GM18861 (cell line): ENCODE data around the gene NUCKS1.
A peak's percentile ranks its signal among the peaks of the same experiment; 100 is the strongest.
"Not testable (repeated sequence)": the region's sequence is repeated elsewhere in the genome, so short reads cannot be mapped to it uniquely, and the experiment has no call there.

ENCODE experiments used
- ATAC-seq: cut with Tn5 transposase; IDR thresholded peaks from one replicate; pipeline ENCODE4 v1.9.1; 2021; ENCODE audit not compliant: unreplicated experiment

Gene NUCKS1

GRCh38 chr1:205733438-205734175 is 16.4 kb downstream of the NUCKS1 start:
- no peak for ATAC-seq

GRCh38 chr1:205729945-205730610 is 19.9 kb downstream of the NUCKS1 start:
- ATAC-seq: no peak

DNA sequence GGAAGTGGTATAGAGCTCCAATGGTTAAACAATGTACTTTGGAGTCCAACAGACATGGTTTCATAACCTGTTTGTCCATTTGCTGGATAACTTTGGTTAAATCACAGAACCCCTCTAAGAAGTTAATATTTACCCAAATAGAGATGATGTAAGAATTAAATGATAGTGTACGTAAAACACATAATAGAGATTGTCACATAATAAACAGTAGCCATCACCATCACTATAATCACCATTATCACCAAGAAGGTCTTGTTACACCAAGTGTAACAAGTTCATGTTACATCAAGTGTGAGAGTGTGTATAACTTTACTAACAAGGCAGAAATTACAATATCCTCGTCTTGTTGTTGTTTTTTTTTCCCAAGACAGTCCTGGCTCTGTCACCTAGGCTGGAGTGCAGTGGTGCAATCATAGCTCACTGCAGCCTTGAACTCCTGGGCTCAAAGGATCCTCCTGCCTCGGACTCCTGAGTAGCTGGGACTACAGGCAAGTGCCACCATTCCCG is 23.3 kb downstream of the NUCKS1 start:
- ATAC-seq: no peak

DNA sequence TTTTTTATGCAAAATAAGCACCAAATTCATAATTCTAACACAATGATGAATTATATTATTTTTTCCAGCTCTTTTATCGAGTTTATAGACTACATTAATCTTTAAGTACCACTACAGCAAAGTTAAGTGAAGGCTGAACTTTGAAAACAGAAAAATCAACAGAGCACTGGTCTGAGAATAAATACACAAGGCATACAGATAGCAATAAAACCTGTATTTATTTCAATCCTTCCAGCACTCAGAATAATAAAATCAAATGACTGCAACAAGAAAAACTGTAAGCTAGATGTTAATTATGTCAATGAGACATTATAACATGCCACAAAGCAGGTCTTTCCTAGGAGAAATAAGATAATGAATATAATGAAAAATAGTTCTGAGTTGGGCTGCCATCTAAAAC is 24.5 kb downstream of the NUCKS1 start:
- no peak for ATAC-seq

DNA sequence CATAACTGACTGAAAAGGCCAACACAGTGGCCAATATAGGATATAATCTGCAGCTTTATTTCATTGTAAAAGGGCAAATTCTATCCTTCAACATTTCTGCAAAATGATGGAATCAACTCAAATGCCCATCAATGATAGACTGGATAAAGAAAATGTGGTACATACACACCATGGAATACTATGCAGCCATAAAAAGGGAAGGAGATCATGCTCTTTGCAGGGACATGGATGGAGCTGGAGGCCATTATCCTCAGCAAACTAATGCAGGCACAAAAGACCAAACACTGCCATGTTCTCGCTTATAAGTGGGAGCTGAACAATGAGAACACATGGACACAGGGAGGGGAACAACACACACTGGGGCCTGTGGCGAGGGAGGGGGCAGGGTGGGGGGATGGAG is 29.2 kb downstream of the NUCKS1 start:
- ATAC-seq: not testable (repeated sequence)

- ATAC-seq: no peak
Measured at GRCh38 chr1:205719762-205720161, 30.2 kb downstream of the NUCKS1 start.

GRCh38 chr1:205719015-205719414 is 31.0 kb downstream of the NUCKS1 start:
- ATAC-seq: no peak

DNA sequence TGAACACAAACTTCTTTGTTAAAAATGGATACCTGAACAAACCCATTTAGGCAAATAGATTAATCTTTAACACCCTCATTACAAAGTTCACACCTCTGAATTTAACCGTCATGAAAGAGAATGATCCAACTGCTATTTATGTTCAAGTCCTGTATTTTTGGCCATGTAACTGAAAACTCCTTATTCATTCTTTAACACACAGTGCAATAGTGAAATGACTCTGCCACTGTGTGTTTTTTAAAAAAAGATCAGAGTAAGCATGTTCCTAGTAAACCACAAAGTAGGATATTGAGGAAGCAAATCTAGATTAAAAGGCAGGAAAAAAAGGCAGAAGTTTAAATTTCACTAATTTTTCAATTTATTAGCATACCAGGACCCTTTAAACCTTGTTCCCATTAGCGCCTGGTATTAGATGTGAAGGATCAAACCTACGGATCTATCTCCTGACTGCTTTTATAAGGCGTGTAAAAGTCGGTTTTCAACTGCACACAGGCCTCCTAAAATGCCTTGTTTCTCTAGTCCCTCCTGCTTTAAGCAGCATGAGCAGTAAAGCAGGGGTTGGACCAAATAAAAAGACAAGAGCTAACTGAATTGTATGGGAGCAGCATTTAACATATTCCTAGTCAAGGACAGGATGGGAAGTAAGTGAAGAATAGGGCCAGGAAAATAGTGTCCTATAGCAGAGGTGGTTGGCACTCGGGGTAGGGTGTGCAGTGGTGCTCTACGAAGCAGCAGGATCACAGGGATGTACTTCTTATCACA is 33.4 kb downstream of the NUCKS1 start:
- no peak for ATAC-seq

GRCh38 chr1:205715628-205716027 is 34.4 kb downstream of the NUCKS1 start:
- no peak for ATAC-seq

GRCh38 chr1:205714906-205715246 is 35.1 kb downstream of the NUCKS1 start:
- ATAC-seq: no peak

DNA sequence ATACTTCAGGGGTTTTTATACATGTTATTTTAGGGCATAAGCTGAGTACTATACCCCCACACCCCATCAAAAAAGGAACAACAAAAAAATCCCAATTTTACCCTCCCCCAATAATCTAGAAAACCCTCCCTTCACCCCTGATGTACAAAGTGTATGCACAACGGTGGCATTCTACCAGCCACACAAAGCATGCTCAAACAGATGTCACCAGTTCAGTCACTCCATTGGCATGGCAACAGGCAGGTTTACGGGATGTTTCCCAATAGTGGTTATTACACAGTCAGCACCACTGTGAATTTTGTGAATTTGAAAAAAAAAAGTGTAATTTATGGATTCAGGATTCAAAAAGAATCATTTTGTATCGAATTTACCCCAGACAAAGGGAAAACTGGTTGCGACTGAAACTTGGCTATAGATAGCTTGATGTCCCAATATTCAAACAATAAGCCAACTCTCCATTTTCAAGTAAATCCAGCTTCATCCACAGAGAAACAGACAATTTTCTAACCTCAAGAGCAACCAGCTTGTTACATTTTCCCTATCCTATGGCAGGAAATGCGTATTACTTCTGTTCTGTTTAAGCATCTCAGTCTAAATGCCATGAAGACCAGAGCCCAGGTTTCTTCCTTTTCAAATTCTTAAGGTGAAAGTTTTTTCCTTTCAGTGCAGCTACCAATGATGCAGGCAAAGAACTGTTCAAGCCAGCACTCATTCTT is 35.6 kb downstream of the NUCKS1 start:
- no peak for ATAC-seq

DNA sequence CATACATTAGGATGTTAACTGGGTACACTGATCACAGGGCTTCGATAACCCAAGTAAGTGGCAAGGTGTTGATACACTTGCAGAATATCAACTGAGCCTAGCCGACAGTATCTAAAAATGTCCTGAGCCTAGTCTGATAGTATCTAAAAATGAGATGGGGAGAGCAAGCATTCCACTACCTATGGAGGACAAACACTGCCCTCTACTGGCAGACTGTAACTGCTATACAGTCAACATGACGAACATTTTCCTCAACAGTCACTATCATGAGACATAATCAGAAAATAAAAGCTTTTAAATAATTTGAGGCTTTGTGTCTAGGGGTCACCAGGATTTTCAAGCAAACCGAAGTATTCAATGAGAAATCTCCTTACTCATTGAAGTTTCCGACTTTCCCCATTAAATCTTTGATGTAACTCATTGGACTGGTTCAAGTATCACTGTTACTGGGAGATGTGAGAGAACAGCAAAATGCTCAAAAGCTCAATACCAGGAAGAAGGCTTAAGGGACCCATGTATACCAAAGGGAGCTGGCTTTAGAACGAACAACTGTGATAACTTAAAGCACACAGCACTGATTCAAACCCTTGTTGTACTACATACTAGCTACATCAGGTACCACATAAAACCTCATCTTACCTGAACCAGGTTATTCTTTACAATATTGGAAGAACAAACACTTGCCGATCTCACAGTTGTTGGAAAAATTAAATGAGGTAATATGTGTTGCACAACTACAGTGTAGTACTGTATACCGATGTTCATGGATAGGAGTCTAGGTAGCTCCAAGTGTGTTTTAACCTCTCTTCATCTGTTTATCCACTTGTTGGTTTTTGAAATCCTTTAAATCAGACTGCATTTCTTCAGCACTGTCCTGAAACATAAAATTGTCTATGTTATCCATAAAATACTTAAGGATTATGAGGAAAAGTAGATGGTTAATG is 38.6 kb downstream of the NUCKS1 start:
- ATAC-seq: peak; percentile 46

GRCh38 chr1:205710201-205711062 is 39.5 kb downstream of the NUCKS1 start:
- no peak for ATAC-seq

DNA sequence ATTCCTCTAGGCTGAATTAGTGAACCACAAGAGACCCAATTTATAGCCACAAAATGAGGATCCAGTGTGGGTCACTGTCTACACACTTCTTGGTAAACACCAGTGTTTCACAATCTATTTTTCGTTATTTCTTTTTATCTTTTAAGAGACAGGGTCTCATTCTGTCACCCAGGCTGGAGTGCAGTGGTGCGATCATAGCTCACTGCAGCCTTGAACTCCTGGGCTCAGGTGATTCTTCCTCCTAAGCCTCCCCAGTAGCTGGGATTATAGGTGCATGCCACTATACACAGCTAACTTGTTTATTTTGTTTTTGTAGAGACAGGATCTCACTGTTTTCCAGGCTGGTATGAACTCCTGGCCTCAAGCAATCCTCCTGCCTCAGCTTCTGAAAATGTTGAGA is 40.3 kb downstream of the NUCKS1 start:
- no peak for ATAC-seq

GRCh38 chr1:205709059-205709398 is 41.0 kb downstream of the NUCKS1 start:
- ATAC-seq: no peak

DNA sequence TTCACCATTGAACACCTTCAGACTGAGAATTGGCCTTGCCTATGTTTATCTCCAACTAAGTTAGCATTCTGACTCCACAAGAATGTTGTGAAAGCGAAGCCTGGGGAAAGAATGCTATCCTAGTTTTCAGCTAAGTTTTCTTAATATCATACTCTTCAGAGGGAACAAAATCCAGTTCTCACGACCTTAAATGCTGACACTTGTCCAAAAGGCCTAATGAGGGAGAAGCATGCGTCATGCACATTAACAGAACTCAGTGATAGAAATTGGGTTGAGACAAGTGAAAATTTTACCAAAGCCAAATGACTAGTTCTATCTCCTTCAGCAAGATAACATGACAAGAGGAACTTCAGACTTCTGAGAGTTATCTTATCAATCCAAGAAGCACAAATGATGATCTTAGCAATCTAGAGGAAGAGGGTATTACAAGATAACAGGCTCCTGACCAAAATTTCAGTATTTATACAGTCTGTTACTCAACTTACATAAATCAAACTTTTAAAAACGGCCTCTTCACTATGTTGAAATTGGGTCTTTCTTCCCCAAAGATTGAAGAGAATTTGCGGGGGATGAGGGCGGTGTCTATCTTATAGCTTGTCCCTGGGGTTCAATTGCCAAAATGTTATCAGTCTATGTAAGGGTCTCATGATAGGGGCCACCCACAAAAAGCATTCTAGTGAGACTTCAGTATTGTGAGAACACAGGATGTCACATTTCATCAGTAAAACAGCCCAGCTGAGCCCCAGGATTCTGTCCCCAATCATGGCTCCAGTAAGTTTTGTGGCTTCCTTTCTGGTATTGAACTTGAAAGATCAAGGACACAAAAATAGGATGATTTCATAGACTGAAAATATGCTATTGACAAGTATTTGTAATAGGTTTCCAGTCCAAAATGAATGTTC is 43.1 kb downstream of the NUCKS1 start:
- no peak for ATAC-seq

DNA sequence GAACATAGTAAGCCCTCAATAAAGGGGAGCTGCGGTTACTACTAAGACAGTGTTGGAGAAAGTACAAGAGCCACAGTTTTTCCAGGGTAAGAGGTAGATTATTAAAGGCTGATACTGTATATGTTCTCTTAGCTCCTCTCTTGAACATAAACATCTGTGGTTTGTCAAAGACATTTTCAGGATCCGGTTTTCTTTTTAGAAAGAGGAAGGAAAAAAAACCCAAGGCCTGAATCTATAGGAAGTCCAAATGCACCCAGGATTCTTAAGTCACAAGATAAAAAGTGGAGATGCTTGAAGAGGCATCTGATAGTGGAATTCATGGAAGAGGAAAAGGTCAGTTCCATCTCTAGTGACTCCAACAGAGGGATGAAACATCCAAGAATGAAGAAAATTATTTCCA is 45.1 kb downstream of the NUCKS1 start:
- no peak for ATAC-seq

- no peak for ATAC-seq
Measured at GRCh38 chr1:205703072-205703471, 46.9 kb downstream of the NUCKS1 start.
